Measurements from ENCODE around the gene TECPR2. TPM values are rescaled to one million over a fixed set of nuclear protein-coding genes. Genes with fewer than 3 reads are reported as not detected.

Gene TECPR2
- total and polyA plus RNA-seq, 2 of the 13 experiments (the other 11 are each of a cell fraction or from before 2014, with no cell fraction given) = 3.5 to 5.7 TPM

DNA sequence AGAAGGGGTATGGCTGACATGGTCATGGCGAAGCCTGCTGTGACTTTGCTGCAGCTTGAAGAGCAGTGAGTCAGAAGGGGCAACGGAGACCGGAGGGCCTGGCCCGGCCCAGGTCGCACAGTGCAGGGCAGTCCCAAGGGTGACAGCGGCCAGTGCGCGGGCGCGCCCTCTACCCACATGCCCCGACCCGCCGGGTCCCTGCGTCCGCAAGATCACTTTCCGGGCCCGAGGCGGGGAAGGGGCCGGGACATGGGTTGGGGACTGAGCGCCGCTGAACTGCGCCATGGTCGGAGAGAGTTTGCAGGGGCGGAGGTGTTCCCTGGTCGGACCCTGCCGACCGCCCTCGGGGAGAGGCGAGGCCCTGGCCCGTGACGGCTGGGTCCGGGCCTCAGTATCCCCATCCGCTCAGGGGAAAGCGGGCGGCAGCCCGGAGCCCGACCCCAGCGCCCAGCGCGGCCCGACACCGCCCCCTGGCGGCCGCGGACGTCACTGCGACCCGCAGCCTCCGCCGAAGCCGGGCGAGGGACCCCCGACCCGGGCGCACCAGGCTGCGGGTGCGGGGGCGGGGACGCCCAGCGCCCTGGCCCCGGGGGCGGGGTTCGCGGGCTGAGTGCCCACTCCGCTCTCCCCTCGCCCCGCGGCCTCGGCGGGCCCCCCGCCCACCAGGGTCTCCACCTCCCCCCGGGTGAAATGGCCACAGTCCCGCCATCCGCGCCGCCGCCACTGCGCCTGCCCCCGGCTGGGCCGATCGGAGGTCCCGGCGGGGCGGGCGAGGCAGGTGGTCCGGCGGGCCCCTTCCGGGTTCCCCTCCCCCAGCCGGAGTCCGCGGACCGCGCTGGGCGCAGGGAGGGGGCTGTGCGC is 154.0 kb downstream of the TECPR2 start (continued):
- TF ChIP-seq, protein P1, sequence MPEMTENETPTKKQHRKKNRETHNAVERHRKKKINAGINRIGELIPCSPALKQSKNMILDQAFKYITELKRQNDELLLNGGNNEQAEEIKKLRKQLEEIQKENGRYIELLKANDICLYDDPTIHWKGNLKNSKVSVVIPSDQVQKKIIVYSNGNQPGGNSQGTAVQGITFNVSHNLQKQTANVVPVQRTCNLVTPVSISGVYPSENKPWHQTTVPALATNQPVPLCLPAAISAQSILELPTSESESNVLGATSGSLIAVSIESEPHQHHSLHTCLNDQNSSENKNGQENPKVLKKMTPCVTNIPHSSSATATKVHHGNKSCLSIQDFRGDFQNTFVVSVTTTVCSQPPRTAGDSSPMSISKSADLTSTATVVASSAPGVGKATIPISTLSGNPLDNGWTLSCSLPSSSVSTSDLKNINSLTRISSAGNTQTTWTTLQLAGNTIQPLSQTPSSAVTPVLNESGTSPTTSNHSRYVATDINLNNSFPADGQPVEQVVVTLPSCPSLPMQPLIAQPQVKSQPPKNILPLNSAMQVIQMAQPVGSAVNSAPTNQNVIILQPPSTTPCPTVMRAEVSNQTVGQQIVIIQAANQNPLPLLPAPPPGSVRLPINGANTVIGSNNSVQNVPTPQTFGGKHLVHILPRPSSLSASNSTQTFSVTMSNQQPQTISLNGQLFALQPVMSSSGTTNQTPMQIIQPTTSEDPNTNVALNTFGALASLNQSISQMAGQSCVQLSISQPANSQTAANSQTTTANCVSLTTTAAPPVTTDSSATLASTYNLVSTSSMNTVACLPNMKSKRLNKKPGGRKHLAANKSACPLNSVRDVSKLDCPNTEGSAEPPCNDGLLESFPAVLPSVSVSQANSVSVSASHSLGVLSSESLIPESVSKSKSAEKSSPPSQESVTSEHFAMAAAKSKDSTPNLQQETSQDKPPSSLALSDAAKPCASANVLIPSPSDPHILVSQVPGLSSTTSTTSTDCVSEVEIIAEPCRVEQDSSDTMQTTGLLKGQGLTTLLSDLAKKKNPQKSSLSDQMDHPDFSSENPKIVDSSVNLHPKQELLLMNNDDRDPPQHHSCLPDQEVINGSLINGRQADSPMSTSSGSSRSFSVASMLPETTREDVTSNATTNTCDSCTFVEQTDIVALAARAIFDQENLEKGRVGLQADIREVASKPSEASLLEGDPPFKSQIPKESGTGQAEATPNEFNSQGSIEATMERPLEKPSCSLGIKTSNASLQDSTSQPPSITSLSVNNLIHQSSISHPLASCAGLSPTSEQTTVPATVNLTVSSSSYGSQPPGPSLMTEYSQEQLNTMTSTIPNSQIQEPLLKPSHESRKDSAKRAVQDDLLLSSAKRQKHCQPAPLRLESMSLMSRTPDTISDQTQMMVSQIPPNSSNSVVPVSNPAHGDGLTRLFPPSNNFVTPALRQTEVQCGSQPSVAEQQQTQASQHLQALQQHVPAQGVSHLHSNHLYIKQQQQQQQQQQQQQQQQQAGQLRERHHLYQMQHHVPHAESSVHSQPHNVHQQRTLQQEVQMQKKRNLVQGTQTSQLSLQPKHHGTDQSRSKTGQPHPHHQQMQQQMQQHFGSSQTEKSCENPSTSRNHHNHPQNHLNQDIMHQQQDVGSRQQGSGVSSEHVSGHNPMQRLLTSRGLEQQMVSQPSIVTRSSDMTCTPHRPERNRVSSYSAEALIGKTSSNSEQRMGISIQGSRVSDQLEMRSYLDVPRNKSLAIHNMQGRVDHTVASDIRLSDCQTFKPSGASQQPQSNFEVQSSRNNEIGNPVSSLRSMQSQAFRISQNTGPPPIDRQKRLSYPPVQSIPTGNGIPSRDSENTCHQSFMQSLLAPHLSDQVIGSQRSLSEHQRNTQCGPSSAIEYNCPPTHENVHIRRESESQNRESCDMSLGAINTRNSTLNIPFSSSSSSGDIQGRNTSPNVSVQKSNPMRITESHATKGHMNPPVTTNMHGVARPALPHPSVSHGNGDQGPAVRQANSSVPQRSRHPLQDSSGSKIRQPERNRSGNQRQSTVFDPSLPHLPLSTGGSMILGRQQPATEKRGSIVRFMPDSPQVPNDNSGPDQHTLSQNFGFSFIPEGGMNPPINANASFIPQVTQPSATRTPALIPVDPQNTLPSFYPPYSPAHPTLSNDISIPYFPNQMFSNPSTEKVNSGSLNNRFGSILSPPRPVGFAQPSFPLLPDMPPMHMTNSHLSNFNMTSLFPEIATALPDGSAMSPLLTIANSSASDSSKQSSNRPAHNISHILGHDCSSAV (CRISPR knock-in tag; IDR thresholded peaks at IDR 0.05; ENCODE audit: borderline replicate concordance) = no peak
- TF ChIP-seq ZNF143 (CRISPR knock-in tag; IDR thresholded peaks at IDR 0.05) (peak; percentile 60), ZNF605 (CRISPR knock-in tag; IDR thresholded peaks at IDR 0.05) (0 out of 2 replicates have a peak, but pooled peaks have one; percentile 60), RFX3 (CRISPR knock-in tag; IDR thresholded peaks at IDR 0.05) (no peak), ZNF597 (CRISPR knock-in tag; IDR thresholded peaks at IDR 0.05) (no peak), ZC3H13 (CRISPR knock-in tag; IDR thresholded peaks at IDR 0.05) (no peak; the same call in 1 of the 2 replicates), ZNF883 (CRISPR knock-in tag; IDR thresholded peaks at IDR 0.05; ENCODE audit: not compliant biosample characterization) (no peak), RCOR2 (CRISPR knock-in tag; IDR thresholded peaks at IDR 0.05) (peak; percentile 64; the same call in 1 of the 2 replicates), SNAPC2 (CRISPR knock-in tag; IDR thresholded peaks at IDR 0.05) (no peak), ASH2L (IDR thresholded peaks at IDR 0.05; ENCODE audit: insufficient read length, low read depth, low read length) (no peak), FOSL2 (CRISPR knock-in tag; IDR thresholded peaks at IDR 0.05) (peak; percentile 65), FOXP4 (CRISPR knock-in tag; IDR thresholded peaks at IDR 0.05) (no peak), ZNF678 (CRISPR knock-in tag; IDR thresholded peaks at IDR 0.05) (no peak), ZNF253 (CRISPR knock-in tag; IDR thresholded peaks at IDR 0.05; ENCODE audit: borderline replicate concordance) (no peak), HOXA5 (CRISPR knock-in tag; IDR thresholded peaks at IDR 0.05) (peak; percentile 55; the same call in 1 of the 2 replicates)
- TF ChIP-seq, protein P2, sequence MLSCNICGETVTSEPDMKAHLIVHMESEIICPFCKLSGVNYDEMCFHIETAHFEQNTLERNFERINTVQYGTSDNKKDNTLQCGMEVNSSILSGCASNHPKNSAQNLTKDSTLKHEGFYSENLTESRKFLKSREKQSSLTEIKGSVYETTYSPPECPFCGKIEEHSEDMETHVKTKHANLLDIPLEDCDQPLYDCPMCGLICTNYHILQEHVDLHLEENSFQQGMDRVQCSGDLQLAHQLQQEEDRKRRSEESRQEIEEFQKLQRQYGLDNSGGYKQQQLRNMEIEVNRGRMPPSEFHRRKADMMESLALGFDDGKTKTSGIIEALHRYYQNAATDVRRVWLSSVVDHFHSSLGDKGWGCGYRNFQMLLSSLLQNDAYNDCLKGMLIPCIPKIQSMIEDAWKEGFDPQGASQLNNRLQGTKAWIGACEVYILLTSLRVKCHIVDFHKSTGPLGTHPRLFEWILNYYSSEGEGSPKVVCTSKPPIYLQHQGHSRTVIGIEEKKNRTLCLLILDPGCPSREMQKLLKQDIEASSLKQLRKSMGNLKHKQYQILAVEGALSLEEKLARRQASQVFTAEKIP (CRISPR knock-in tag; IDR thresholded peaks at IDR 0.05; ENCODE audit: borderline replicate concordance) = no peak
